HuH-7 (cell line): ENCODE data around the gene SLC16A2.
"Not testable (repeated sequence)": the region's sequence is repeated elsewhere in the genome, so short reads cannot be mapped to it uniquely, and the experiment has no call there.

ENCODE experiments used
- DNase-seq: peaks from one replicate; pipeline ENCODE4 v3.0.0; 2011; ENCODE audit warnings: low spot score

SLC16A2 gene

DNA sequence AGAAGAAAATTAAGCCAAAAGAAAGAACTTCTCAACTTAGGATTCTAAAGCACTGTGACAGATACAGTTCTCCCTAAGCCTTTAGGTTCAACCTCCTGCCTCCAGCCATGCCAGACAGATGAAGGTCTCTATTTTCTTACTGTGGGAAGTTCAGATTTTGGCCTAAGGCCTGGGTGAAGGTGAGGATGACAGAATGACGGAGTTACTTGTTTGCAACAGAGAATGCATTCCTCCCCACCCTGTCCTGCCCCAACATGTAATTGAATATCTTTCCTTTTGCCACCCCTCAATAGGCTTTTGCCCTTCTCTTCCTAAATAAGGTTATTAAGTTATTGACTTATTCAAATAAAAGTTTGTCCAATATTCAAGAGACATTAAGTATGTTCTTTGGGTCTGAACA, 25.6 kb downstream of the SLC16A2 start:
- DNase-seq: no peak

DNA sequence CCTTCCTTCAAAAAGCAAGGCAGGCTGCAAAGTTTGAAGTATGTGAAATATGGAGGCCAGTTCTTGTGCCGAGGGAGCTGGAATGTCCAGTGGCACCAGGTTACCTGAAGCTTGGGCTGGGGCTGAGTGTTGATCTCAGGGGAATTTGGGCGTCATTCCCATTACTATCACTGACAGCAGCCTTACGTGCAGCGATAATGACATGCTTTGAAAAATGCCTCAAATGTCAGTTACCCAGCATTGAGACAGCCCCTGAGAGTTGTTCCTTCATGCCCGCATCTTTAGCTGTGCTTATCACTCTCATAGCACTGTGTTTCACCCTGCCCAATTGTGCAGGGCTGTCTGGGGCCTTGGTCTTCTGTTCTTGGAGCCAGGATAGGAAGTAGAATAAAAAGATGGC, 27.4 kb downstream of the SLC16A2 start:
- no peak for DNase-seq

DNA sequence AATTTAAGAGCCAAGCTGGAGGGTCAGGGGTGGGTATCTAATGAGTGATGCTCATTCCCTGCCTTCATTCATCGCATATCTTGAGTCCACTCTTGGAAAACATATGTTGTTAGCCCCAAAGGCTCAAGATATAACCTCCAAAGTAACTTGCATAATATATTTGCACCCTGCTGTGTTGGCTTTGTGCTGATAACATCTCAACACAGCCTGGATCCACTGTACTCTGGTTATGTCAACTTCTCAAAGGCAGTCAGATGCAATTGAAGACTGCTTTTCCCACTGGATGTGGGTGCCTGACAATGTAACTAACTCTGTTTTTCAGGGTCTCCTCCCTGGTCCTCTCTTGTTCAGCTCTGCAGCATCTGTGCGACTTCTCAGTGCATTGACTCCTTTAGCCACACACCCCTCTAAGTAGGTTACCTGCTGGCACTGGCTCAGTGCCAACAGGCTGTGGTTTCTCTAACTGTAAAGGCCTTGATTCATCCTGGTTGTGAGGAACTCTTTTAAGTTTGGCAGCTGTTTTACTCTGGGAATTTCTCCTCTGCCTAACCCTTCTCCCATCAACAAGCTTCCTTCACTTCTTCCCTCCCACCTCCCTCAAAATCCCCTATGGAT, 28.1 kb downstream of the SLC16A2 start:
- DNase-seq: no peak

DNA sequence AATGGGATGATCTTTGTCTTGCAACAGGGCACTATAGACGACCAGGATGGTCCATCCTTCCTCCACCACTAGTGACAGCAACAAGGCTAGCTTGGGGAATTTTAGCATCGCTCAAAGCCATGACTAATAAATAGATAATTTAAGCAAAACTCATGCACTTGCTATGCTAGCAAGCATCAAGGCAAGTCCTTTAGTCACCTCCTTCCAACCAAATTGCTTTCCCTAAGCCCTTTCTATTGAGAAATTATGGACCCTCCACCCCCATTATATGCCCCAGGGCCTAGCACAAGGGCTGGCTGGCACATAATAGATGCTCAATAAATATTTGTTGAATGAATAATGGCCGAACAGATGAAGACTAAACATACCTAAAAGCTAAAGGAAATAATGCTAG, 28.6 kb downstream of the SLC16A2 start:
- DNase-seq: no peak

DNA sequence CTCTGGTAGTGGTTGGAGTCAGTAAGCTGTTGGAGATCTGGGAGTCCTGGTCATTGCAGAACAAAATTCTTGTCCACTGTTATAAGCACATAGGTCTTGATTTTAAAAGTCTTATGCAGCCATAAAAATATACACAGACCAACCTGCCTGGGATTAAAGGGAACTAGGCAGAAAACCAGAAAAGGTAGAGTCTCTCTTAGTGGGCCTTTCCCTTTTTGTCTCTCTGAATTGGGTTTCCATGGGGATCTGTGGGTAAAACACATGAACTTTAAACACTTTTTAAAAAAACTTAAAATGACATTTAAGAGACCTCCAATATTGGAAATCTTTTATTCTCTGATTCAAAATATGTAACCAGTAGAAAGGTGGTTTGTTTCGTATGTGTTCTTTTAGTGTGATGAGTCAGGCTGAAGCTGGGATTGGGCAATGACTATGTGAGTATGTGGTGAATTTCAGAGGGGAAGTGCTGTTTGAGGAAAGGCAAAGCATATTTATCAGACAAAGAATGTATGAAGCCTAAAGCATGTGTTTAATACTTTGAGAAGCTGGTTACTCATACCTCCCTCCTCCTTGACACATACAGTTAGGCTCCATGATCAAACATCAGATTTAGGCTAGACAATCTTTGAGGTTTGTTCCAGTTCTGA, 29.6 kb downstream of the SLC16A2 start:
- DNase-seq: no peak

DNA sequence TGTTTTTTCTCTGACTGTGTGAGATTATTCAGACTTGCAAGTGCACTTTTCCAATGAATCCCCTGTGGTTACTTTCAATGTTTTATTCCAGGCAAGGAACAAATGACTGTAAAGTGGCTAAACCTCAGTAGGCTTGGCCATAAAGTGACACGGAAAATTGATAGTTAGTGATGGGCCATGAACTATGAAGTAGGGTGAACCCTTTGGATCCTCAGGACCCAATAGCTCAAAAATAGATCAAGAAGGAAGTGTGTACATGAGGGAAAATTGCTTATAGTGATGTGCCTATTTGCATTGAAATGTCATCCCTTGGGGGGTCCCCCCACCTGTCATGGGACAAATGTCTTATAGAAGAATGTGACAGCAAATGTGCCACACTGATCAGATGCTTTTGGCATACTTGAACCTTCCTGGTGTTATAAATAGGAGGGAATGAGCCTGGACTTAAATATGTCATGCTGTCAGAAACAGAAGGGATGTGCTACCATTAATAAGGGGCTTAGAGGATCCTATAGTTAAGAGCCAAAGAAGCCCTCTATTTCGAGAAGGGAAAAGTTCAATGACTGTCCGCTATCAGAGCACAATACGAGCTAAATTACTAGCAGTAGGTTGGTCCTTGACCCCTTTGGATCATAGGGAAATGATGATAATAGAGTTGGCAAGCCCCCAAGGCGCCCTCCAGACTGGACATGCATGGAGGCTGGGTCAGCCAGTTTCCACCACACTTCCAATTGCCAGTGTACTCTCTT, 30.3 kb downstream of the SLC16A2 start:
- DNase-seq: no peak

DNA sequence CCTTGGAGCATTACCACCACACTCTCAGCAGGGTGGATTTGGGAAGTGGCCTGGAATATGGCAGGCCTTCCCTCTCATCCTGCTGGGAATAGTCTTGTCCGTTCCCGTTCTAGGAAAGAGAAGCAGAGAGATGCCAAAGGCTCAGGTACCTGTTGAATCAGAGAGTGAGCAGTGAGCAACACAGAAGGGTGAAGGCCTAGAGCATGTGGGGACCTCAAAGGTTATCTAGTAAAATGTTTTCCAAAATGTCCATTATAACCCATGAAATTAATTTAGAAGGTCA, 30.8 kb downstream of the SLC16A2 start:
- no peak for DNase-seq

DNA sequence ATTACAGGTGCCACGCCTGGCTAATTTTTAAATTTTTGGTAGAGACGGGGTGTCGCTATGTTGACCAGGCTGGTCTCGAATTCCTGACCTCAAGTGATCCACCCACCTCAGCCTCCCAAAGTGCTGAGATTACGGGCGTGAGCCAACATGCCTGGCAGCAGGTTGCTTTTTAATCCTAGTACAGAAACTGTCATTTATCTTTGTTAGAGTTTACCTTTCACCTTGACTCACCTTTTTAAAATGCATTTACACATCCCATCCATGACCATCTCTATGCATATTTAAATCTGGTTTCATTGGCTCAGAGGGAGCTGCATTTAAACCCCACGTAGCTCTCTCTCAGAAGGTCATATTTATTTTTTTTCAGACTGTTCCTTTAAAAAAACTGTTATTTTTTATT, 31.9 kb downstream of the SLC16A2 start:
- no peak for DNase-seq

DNA sequence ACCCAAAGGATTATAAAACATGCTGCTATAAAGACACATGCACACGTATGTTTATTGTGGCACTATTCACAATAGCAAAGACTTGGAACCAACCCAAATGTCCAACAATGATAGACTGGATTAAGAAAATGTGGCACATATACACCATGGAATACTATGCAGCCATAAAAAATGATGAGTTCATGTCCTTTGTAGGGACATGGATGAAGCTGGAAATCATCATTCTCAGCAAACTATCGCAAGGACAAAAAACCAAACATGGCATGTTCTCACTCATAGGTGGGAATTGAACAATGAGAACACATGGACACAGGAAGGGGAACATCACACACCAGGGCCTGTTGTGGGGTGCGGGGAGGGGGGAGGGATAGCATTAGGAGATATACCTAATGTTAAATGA, 32.9 kb downstream of the SLC16A2 start:
- DNase-seq: not testable (repeated sequence)

DNA sequence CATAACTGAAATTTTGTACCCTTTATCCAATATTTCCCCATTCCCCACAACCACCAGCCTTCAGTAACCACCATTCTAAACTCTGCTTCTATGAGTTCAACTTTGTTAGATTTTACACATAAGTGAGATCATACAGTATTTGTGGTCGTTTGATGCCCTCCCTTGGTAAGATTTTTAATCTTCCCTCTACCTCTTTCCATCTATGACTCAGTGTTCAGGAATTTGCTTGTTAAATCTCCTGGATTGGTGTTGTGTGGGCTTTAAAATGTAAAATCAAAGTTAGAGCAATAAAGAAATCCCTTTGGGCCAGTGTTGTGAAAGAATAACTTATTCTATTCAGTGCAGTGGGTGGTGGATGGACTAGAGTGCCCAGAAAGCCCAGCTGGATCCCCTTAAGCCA, 37.4 kb downstream of the SLC16A2 start:
- DNase-seq: no peak

DNA sequence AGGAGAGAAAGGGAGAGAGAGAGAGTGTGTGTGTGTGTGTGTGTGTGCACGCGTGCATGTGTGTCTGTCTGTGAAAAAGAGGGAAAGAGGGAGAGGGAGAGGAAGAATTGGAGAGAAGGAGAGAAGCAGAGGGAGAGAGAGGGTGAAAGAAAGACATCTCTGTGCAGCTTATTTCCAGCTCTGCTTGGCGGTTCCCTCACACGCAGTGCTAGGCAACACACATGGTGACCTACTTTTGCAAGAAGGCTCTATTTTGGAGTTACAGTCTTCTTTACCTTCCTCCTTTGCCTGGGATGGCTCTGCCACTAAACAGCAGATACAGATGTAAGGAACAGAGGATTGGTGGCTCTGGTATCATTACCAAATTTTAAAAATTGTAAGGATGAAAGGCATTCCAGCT, 40.1 kb downstream of the SLC16A2 start:
- DNase-seq: no peak

DNA sequence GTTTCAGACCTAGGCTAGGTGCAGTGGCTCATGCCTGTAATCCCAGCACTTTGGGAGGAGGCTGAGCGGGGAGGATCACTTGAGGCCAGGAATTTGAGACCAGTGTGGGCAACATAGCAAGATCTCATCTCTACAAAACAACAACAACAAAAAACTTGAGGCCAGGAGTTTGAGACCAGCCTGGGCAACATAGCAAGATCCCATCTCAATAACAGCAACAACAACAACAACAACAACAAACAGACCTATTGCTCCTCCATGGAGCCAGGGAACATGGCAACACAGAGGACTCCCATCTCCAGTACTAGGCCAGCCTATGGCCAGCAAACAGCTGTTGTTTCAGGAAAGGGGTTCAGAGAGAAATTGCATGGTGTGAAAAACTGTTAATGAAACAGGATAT, 43.4 kb downstream of the SLC16A2 start:
- no peak for DNase-seq

DNA sequence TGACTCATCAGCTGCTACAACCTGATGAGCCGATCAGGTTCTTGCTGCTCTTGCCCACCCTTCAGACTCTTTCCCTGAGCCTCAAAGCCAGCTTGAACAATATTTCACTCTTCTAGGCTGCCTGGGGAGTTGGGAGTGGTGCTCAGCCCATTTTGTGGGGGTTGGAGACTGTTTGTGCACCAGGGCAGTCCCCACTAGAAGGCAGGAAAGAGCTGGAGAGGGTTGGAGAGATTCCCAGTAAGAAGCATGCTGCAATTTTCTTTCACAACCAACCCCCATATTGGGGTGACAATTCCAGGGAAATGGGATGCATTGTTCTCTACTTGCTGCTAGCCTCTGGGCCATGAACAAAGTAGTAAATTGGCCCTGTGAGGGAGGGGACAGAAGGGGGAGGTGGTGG, 44.1 kb downstream of the SLC16A2 start:
- no peak for DNase-seq

DNA sequence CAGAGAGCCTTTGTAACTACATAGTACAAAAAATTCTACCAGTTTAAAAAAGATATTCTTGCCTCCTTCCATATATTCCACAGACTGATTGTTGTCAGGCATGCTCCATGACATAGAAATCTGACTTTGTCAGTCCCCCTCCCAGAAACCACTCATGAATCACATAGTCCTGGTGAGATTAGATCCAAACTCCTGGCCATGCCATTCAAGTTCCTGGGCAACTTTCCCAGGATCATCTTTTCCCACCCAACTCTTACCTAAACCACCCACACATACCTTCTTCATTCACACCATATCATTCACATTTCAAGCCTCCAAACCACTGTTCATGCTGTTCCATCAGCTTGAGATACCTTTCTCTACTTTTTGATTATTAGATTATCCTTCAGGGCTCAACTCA, 46.4 kb downstream of the SLC16A2 start:
- no peak for DNase-seq

DNA sequence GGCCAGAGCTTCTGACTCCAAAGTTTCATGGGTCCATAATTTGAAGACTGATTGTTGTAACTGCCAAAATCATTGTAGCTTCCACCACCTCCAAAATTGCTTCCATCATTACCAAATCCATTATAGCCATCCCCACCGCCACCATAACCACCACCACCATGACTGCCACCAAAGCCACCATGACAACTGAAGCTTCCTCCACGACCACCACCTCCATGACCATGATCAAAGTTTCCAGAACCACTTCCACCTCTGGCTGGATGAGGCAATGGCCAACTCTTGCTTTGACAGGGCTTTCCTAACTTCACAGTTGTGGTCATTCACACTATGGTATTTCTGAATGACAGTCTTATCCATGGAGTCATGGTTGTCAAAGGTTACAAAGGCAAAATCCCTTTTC, 51.8 kb downstream of the SLC16A2 start:
- DNase-seq: not testable (repeated sequence)

DNA sequence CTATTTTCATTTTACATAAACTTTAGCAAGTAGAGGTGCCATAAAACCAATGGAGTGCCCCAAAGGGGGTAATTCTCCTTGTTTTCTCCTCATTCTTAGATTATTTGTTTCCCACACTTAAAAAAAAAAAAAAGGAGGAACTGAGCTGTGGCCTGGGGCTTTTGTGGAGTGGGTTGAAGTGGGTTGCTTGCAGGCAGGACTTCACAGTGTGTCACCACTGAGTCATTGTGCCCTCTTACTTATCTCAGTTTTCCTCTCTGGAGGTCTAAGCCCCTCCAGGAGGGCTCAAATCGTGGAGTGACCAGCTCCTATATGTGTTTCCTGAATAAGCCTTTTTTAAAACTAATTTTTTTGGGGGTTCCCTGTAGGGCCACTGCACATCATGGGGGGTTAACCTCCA, 69.0 kb downstream of the SLC16A2 start:
- no peak for DNase-seq

DNA sequence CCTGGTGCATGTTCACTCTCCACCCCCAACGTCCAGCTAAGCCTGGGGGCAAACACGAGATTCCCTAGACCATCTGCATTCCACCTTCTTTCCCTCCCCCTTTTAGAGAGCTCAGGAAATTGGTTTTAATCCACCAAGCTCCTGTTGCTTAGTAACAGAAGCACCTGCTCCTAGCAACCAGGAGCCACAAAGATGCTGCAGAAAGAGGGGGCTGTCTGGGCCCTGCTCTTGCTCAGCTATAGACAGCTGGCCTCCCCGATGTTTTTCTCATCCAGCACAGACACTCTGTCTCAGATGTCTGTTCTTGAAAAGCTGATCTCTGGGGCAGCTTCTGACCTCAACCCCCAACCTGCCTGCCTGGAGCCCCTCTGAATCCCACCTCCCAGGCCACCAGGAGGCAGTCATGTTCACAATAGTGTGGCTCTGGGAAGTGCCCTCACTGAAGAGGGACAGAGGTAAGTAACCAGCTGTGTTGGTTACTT, 71.5 kb downstream of the SLC16A2 start:
- no peak for DNase-seq

DNA sequence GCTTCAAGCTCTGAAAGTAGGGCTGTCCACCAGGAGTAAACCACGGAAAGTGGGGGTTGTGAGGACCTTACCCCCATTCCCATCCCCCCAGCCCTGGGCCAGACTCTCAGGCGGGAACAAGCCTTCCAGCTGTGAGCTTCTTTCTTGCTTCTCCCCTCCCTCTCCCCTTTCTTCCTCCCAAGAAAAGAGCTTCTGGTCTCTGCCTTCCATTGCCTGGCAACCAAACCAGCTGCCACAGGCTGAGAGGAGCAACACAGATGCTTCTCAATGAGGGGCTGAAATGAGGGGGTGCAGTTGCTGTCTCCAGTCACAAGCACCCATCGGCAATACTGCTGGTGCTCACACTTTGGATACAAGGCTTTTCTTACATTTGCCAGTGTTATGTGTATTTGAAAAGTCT, 72.5 kb downstream of the SLC16A2 start:
- no peak for DNase-seq

DNA sequence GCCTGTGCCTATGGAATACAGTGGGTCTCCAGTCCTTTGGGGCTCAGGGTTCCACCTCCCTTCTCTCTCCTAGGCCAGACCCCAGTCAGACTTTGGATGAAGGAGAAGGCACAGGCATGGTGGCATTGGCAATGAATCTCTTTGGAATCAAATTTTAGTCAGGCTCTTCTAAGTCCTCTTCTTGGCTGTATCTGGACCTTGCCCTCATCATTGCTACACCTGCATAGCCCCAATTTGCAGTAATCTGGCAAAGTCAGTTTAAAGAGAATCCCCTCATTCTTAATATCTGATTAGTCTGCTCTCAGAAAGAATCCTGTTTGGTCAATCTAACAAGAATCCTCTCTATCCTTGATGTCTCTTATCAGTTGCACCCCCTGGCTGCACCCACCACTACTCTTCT, 77.6 kb downstream of the SLC16A2 start:
- DNase-seq: no peak

DNA sequence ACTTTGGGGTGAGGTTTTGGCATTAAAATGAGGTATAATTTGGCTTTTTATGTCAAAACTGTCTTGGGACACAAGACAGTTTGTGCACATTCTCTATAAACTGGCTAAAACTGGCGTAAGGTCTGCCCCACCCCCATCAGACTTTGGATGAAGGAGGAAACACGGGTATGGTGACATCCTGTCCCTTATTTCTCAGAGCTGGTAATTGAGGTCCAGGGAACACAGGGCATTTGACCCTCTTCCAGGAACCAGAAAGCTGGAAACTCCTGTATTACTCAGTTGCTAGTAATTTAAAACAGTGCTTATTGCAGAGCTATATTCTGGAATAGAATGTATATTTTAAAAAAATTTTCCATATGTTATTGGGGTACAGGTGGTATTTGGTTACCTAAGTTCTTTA, 78.8 kb downstream of the SLC16A2 start:
- no peak for DNase-seq

DNA sequence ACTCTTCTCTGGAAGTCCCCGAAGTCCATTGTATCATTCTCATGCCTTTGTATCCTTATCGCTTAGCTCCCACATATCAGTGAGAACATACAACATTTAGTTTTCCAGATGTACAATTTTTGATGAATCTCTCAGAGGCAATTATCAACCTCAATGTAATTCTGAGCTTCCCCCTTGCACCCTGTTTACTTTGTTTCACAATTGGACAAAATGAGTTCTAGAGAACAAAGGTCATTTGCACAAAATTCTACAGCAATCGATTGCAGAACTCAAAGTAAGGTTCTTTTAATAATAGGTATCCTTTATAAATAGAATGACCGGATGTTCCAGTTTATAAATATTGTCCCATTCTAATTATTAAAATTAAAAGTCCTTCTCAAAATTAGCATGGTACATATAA, 79.3 kb downstream of the SLC16A2 start:
- DNase-seq: no peak

DNA sequence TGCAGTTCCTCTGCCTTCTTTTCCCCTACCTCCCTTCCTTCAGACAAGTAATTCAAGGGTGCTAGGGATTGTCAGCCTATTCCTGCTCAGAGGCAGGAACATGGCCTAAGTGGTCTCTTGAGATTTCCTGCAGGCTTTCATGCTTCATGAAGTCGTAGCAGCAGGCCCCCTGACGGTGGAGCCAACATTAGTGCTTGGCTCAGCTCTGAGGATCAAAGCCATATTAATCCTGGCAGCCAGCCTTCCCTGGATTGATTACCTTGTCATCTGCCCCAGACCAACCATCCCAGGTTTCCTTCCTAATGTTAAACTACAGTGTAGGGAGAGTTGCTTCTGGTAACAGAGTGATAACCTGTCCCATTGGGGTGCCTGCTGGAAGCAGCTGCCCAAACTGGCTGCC, 84.1 kb downstream of the SLC16A2 start:
- DNase-seq: no peak

DNA sequence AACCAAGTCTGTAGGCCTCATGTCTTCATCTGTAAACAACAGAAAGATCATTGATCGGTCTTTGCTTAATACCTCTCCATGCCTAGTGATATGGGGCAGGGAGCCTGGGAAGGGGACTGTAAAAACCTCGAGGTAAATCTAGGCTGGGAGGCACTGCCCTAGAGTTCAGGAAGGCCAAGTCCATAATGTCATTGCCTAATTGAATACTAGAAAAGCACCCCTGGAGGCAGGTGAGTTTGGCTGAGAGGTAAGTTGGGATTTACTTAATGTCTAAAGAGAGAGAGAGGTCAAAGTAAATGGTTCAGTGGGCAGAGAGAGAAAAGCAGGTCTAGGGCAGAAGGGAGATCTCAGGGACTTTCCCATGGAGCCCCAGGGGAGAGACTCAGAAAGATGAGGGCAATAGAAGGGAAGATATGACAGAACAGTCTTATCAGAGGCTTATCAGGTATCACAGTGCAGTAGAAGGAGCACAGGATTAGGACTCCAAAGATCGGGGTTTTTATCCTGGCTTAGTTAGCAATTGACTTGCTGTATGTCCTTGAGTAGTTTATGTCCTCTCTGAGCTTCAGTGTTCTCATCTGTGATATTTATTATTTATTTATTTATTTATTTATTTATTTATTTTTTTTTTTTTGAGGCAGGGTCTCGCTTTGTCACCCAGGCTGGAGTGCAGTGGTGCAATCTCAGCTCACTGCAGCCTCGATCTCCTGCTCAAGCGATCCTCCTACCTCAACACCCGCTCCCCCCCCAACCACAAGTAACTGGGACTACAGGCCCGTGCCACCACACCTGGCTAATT, 85.2 kb downstream of the SLC16A2 start:
- no peak for DNase-seq
